Cardiac fibroblast (primary cell): ENCODE data around the gene CBX5.

ENCODE experiments used
- DNase-seq, 2 donors: peaks; one replicate each; pipeline versions ENCODE4 v3.0.0 to v3.0.0-alpha.2; 2010; ENCODE audit warnings: low read depth in 2 of 2
- H3K4me3 ChIP-seq, 2 donors: replicated peaks in 1 of 2; 1 replicate in 1 of 2; 2 replicates in 1 of 2; pipeline ENCODE4 v1.5.1; 2011; ENCODE audit warnings: low read depth in 2 of 2, low read length in 2 of 2, mild to moderate bottlenecking in 2 of 2, moderate library complexity in 1 of 2
- CTCF ChIP-seq: IDR thresholded peaks from one replicate; pipeline ENCODE4 v1.5.1; 2011; ENCODE audit warnings: low read depth, mild to moderate bottlenecking, low read length, inconsistent platforms

The CBX5 gene

GRCh38 chr12:54206791-54207190 lies 73.1 kb downstream of the CBX5 start:
- no peak overlapping the region for H3K4me3 ChIP-seq
- TF ChIP-seq CTCF: no peak
- no peak for DNase-seq

DNA sequence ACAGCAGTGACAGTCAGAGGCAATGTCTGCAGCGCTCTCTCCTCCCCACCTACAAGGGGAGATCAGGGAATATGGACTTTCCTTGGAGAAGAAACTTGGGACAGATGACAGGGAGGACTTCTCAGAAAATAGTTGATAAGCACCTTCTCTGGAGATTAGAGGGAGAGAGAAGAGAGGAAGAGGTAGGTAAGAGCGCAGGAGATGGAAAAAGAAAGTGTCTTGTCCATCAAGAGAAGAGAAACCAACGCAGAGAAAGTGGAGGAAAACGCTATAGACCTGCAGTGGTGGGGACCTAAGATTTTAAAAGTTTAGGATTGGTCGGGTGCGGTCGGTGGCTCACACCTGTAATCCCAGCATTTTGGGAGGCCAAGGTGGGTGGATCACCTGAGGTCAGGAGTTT lies 75.6 kb downstream of the CBX5 start:
- TF ChIP-seq CTCF: no peak
- H3K4me3 ChIP-seq: no peak overlapping the region
- DNase-seq: no peak

DNA sequence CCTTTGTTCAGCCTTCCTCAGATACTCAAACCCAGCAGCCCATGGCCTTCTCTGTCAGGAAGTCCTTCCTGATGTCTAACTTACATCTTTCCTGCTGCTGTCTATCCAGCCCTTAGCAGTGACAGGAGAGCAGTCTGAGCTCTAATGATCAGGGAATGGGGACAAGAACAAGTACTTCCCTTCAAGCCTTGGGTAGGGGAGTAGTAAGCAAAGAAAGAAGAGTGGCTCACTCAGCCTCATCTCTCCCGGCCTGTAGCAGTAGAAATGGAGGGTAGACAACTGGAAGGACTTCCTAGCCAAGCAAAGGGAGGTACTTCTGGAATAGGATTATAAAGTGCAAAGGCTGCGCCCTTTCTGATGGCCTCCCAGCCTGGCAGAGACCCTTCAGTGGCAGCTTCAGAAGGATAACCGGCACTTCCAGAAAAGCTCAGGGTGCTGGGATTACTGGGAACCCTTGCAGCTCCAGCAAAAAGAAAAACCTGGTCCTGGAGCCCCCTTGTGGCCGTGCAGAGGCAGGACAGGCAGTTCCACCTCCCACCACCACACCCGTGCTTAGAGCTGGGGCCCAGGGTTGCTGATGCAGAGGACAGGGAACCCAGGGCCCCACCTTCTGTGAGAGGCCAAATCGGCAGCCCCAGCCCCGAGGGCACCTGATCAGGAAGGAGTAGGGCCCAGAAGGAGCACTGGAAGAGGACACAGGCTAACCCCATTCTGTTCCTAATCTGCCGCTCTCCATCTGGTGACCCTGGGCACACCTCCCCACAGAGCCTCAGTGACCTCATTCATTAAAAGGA lies 78.7 kb downstream of the CBX5 start:
- TF ChIP-seq CTCF: peak; percentile 100
- peak; percentile 78 to 82 for DNase-seq
- no peak overlapping the region for H3K4me3 ChIP-seq

DNA sequence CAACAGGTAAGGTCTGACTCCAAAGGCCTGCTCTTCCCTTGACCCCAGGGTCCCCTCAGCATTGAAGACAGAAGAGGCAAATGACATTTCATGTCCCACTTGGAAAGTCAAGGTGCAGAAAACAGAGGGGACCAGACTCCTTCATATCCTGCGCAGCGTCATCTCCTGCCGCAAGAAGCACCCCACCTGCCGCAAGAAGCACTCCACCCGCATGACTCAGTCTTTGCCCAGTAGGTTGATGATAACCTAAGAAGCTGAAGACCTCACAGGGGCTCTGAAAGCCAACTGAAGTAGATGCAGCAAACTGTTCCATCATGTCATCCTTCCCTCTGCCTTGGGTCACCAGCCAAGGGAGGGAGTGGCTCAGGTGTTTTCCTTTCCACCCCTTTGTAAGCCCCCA lies 79.5 kb downstream of the CBX5 start:
- no peak for DNase-seq
- H3K4me3 ChIP-seq: no peak overlapping the region
- TF ChIP-seq CTCF: no peak

GRCh38 chr12:54199917-54200316 lies 80.0 kb downstream of the CBX5 start:
- DNase-seq: no peak
- no peak for TF ChIP-seq CTCF
- H3K4me3 ChIP-seq: no peak overlapping the region

DNA sequence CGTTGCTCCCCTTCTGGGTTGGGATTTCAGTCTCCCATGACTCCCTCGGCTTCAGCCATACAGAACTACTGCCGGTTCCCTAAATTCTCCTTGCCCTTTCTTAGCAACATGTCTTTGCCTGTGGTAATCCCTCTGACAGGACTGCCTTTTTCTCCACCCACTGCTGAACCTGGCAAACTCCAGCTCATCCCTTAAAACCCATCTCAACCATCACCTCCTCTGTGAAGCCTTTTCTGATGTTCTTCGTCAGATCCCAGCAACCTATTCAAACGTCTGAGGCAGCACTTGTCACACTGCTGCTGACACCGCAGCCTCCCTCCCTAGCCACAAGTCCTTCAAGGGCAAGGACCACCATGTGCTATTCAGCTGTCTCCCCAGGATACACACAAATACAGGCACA lies 80.9 kb downstream of the CBX5 start:
- no peak for TF ChIP-seq CTCF
- H3K4me3 ChIP-seq: no peak overlapping the region
- no peak for DNase-seq
